ENCODE measurements around the gene GRIK3.

The GRIK3 gene

DNA sequence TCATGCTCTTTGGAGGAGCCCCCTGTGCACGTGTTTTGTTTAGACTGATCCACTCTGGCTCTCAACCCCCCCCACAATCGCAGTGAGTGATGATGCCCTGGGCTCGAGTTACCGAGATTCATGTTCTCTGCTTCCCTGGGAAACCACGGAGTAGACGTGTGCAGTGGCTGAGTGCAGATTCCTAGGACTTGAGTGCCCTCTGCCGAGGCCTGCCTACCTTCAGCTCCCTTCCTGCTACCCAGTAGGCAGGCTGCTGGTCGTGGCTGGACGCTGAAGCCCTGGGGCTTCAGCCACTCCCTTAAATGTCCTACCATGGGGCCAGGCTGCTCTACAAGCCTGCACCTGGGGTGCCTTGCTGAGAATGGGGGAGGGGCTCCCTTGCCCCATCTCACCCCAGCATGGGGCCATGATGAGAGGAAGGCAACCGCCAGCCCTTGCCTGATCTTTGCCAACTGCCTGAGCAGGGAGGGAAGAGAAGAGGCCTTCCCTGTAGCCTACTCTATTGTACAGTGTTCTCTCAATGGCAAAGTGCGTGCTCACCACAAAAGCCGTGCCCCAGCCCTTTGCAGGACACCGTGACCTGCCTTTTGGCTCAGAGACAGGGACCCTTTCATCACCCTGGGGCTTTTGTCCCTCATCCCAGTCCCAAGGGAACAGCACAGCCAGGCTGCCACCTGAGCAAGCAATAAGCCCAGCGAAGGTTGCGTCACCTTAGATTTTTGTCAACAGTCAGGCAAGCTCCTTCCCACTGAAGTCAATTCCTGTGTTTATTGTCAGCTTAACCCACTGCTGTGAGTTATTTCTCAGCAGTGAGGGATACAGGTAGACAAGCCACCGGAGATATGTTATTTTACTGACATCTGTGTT is 4.1 kb upstream of the GRIK3 start:
- no peak overlapping the region for H3K4me3 ChIP-seq (ENCODE audit: low read depth, low read length)
- TF ChIP-seq, protein P1, sequence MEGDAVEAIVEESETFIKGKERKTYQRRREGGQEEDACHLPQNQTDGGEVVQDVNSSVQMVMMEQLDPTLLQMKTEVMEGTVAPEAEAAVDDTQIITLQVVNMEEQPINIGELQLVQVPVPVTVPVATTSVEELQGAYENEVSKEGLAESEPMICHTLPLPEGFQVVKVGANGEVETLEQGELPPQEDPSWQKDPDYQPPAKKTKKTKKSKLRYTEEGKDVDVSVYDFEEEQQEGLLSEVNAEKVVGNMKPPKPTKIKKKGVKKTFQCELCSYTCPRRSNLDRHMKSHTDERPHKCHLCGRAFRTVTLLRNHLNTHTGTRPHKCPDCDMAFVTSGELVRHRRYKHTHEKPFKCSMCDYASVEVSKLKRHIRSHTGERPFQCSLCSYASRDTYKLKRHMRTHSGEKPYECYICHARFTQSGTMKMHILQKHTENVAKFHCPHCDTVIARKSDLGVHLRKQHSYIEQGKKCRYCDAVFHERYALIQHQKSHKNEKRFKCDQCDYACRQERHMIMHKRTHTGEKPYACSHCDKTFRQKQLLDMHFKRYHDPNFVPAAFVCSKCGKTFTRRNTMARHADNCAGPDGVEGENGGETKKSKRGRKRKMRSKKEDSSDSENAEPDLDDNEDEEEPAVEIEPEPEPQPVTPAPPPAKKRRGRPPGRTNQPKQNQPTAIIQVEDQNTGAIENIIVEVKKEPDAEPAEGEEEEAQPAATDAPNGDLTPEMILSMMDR (IDR thresholded peaks at IDR 0.05; ENCODE audit: low read depth, low read length): no peak
- in situ Hi-C loops (cut with HindIII; ENCODE audit: low sequenced_read_pairs): no loop called here
- DNase-seq (ENCODE audit: low read depth, low spot score): no peak

DNA sequence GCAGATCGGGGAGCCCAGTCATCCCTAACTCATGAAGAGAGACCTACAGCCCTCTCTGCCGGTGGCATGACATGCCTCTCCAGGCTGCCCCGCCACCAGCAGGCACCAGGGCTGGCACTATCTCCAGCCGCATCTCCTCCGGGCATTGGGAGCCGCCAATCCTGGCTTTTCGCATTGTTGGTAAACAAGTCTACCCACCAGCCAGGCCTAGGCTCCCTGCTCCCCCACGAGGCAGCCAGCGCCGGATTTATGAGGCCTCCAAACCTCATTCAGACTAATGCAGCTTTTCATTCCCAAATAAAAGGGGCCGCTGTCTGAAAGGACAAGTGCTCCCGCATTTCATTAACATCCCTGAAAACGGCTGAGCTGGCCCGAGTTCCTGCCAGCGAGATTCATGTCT is 3.4 kb upstream of the GRIK3 start:
- TF ChIP-seq, protein P1 (IDR thresholded peaks at IDR 0.05; ENCODE audit: low read depth, low read length): no peak
- H3K4me3 ChIP-seq (ENCODE audit: low read depth, low read length): no peak overlapping the region
- no peak for DNase-seq (ENCODE audit: low read depth, low spot score)
- in situ Hi-C loops (cut with HindIII; ENCODE audit: low sequenced_read_pairs): no loop called here

DNA sequence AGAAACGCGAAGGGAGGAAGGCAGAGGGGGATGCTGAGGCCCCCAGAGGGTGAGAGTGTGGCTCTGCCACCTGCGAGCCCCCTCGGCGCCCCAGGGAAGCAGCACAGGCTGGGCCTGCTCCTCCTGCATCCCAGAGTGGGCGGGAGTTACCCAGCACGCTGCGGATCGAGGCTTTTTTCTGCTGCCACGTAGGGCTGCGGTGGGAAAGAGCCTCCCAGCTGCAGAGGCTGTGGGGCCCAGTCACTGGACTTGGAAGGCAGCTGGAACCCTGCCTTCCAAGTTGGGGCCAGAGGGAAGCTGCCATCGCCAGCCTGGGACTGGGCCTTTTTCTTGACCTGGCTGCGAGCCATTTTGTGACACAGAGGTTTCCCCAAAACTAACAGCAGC is 2.3 kb upstream of the GRIK3 start:
- H3K4me3 ChIP-seq (ENCODE audit: low read depth, low read length): no peak overlapping the region
- TF ChIP-seq, protein P1 (IDR thresholded peaks at IDR 0.05; ENCODE audit: low read depth, low read length): no peak
- in situ Hi-C loops (cut with HindIII; ENCODE audit: low sequenced_read_pairs): no loop called here
- no peak for DNase-seq (ENCODE audit: low read depth, low spot score)

DNA sequence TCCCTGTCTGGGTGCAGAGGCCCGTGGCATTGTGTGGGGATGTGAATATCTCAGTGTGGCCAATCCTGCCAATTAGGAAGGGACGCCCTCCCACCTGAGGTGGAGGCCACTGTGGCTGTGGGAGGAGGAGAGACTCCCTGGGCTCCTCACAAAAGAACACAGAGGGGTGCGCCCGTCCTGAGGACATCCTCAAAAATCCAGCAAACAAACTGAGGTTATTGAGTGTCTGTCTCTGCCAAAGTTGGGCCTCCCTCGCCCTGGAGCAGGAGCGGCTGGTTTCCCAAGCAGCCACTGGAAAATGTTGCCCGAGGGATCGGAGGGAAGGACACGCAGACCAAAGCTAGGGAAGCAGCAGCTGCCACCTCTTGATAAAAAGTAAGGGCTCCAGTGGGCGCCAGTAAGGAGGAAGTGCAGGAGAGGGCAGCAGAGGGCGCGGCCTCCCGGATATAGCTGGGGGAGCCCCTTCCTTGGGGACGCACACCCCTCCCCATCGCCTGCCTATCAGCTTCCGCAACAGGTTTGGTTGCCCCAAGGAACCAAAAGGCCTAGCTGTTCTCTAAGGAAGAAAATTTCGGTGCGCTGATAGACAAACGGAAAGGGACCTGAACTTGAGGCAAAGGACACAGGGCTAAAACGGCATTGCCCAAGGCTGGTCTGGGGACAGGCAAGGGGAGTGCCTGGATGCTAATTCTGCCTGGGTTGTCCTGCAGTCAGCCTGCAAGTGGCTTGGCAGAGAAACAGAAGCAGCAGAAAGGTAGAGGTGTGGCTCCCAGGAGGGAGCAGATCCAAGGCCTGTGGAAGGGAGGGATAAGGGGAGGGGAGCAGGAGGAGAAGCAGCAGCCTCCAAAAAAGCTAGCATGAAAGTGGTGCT is 1.7 kb upstream of the GRIK3 start:
- DNase-seq (ENCODE audit: low read depth, low spot score): no peak
- no peak overlapping the region for H3K4me3 ChIP-seq (ENCODE audit: low read depth, low read length)
- in situ Hi-C loops (cut with HindIII; ENCODE audit: low sequenced_read_pairs): no loop called here

DNA sequence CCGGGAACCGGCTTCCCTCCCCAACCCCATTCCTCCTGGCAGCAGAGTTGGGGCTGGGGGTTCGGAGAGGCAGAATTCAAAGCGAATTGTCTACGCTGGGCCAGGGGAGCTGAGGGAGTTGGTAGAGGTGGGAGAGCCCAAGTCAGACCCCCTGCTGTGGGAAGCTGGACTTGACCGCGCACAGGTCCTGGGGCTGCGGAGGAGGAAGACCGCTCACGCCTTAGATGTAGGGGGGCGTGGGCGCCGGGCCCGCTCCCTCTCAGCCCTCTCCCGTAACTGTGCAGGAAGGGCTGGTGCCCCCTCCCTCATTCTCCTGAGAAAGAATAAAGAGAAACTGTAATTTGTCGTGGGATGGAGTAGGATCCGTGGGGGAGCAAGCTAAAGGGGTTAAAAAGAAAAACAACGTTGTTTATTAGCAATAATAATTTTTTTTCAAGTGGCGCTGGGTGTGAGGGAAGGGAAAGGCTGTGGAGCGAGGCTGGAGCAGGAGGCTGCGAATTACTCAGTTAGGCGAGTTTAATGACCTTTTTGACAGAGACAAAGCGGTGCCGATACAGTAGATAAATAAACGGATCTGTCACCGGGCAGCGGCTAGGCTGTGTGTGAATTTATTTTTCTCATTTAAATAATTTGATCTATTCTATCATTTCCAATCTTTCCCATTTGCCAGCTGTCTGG is 838 bp upstream of the GRIK3 start:
- H3K4me3 ChIP-seq (ENCODE audit: low read depth, low read length): no peak overlapping the region
- in situ Hi-C loops (cut with HindIII; ENCODE audit: low sequenced_read_pairs): no loop called here
- TF ChIP-seq, protein P1 (IDR thresholded peaks at IDR 0.05; ENCODE audit: low read depth, low read length): no peak
- DNase-seq (ENCODE audit: low read depth, low spot score): no peak

More for the DNA sequence above, 1.7 kb upstream of the GRIK3 start:
- TF ChIP-seq, protein P1 (IDR thresholded peaks at IDR 0.05; ENCODE audit: low read depth, low read length): no peak
